Naive thymus-derived CD4-positive, alpha-beta T cell (primary cell): ENCODE measurements around the gene TTI1. TPM values are rescaled to one million over a fixed set of nuclear protein-coding genes. Genes with fewer than 3 reads are reported as not detected.

Experiments used
- ATAC-seq: fragments of 150-1000 bp; cut with Tn5 transposase; 2 replicates; pipeline ENCODE4 v1.10.0; 2021; ENCODE audit warnings: mild to moderate bottlenecking, moderate library complexity
- CTCF ChIA-PET: fragments of 350-600 bp; sonication (Branson Sonifier 250); formaldehyde crosslinking; loops from one replicate; lab custom pipeline; 2021; ENCODE audit warnings: antibody characterized with exemption; lab: Charles Lee
- POLR2A ChIA-PET: fragments of 350-600 bp; sonication (Branson Sonifier 250); formaldehyde crosslinking; loops from one replicate; lab custom pipeline; 2021; ENCODE audit warnings: antibody characterized with exemption, inconsistent platforms; lab: Charles Lee
- DNase-seq, 9 donors: peaks; one replicate each; pipeline versions ENCODE4 v3.0.0 to v3.0.0-alpha.2; 2020 to 2022; ENCODE audit warnings: mixed read lengths in 1 of 9
- H3K27ac ChIP-seq: one replicate; pipeline ENCODE4 v1.7.0; 2013; ENCODE audit warnings: mild to moderate bottlenecking, low read depth, low read length, moderate library complexity
- H3K27me3 ChIP-seq, 2 donors: one replicate each; pipeline ENCODE4 v1.7.0; 2013; ENCODE audit warnings: low read length in 2 of 2, mild to moderate bottlenecking in 2 of 2, moderate library complexity in 2 of 2; ENCODE audit not compliant: control insufficient read depth in 2 of 2, insufficient read depth in 2 of 2
- H3K36me3 ChIP-seq, 3 experiments: 1 replicate in 2 of 3; 2 replicates in 1 of 3; pipeline ENCODE4 v1.7.0; 2013; ENCODE audit warnings: low read length in 3 of 3, mild to moderate bottlenecking in 3 of 3, moderate library complexity in 1 of 3; ENCODE audit not compliant: insufficient read depth in 3 of 3, control insufficient read depth in 2 of 3
- H3K4me1 ChIP-seq, 2 donors: one replicate each; pipeline ENCODE4 v1.7.0; 2013; ENCODE audit warnings: low read length in 2 of 2, mild to moderate bottlenecking in 2 of 2, moderate library complexity in 1 of 2; ENCODE audit not compliant: control insufficient read depth in 2 of 2, insufficient read depth in 2 of 2
- H3K4me3 ChIP-seq: 2 replicates; pipeline ENCODE4 v1.7.0; 2013; ENCODE audit warnings: mild to moderate bottlenecking, low read length
- H3K9me3 ChIP-seq, 3 experiments: 1 replicate in 2 of 3; 2 replicates in 1 of 3; pipeline ENCODE4 v1.7.0; 2013; ENCODE audit warnings: low read length in 3 of 3; ENCODE audit not compliant: control insufficient read depth in 2 of 3
- H3K27ac Mint-ChIP-seq, 9 donors: one replicate each; pipeline ENCODE4 v1.8.0; 2020 to 2022; ENCODE audit warnings: mixed read lengths in 9 of 9, mild to moderate bottlenecking in 8 of 9, moderate library complexity in 5 of 9, inconsistent platforms in 2 of 9
- H3K27me3 Mint-ChIP-seq, 5 donors: one replicate each; pipeline ENCODE4 v1.8.0; 2021 to 2022; ENCODE audit warnings: mixed read lengths in 5 of 5, mild to moderate bottlenecking in 1 of 5
- H3K36me3 Mint-ChIP-seq, 5 donors: one replicate each; pipeline ENCODE4 v1.8.0; 2020 to 2022; ENCODE audit warnings: mixed read lengths in 5 of 5, mild to moderate bottlenecking in 3 of 5, inconsistent platforms in 1 of 5
- H3K4me1 Mint-ChIP-seq, 7 donors: one replicate each; pipeline ENCODE4 v1.8.0; 2020 to 2022; ENCODE audit warnings: mixed read lengths in 7 of 7, mild to moderate bottlenecking in 3 of 7, inconsistent platforms in 1 of 7
- H3K4me3 Mint-ChIP-seq, 10 donors: one replicate each; pipeline ENCODE4 v1.8.0; 2020 to 2022; ENCODE audit warnings: mild to moderate bottlenecking in 10 of 10, mixed read lengths in 10 of 10, moderate library complexity in 6 of 10, inconsistent platforms in 2 of 10
- H3K9me3 Mint-ChIP-seq, 11 donors: one replicate each; pipeline ENCODE4 v1.8.0; 2020 to 2022; ENCODE audit warnings: mixed read lengths in 11 of 11, mild to moderate bottlenecking in 4 of 11, inconsistent platforms in 1 of 11, moderate library complexity in 1 of 11
- intact Hi-C, 2 donors: fragments of 100-400 bp; cut with micrococcal nuclease; formaldehyde crosslinking; loops; one replicate each; pipeline ENCODE4 v1.15.1; 2023
- polyA plus RNA-seq, 2 donors: library from polyadenylated mRNA; unstranded; fragments of 300-500 nt; fragmentation: Illumina TruSeq; gene quantifications; one replicate each; pipeline ENCODE4 v1.2.3, GENCODE V29; 2021
- total RNA-seq, 6 experiments: library from RNA in 5 of 6; stranded (reverse) in 5 of 6; gene quantifications; 1 replicate in 5 of 6; 2 replicates in 1 of 6; pipeline ENCODE4 v1.2.3 and lab custom pipeline; 2021 to 2026

The TTI1 gene
- total and polyA plus RNA-seq, 7 experiments from 2014 or later = 15.0 to 29.8 (median 25.0) TPM

DNA sequence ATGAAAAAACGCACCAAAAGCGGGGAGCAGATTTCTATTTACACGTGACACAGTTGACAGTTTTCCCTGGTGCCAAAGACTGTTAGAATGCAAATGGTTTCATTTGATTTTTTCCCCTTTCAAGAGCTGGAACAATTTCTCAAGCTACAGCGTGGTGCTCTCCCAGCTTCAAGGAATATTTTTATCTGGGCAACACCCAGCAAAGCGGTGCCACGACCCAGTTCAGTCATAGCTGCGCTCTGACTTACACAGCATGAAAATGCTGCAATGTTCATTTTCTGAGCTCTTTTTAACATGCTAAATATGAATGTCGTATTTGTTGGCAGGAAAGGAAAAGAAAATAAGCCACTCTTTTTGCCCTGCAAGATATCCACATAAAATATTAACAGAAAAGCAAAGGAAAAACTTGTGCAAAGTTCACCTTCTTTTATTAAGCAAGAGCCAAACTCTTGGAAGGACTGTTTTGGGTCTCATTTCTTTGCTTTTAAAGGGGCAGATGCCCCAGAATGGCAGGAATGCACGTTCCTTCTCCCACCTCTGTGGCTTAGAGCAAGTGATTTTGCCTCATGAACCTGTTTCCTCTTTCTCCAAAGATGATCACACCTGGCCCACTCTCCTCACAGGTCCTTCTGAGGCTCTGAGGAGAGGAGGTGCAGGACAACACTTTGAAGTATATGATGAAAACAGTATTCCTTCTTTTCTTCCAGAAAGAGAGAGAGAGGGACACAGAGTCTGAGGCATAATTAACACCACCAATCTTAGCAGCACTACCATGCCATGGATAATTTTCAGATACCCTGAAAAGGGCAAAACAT is 47.0 kb downstream of the TTI1 start:
- H3K4me3 Mint-ChIP-seq = no peak overlapping the region
- CTCF ChIA-PET = interaction anchor here (0.5 kb wide), 1 partner anchor 963 kb away, joined by 3 read pairs; no protein-coding TSS in a partner anchor
- Histone ChIP-seq H3K36me3 (peaks cover 0 to 59% (median 14%) of the 10 kb centered on the region in 3 experiments), H3K9me3 (no peaks in the 10 kb centered on the region), H3K4me3 (no peak overlapping the region), H3K27ac (no peak overlapping the region), H3K27me3 (no peaks in the 10 kb centered on the region), H3K4me1 (no peaks in the 10 kb centered on the region)
- H3K27ac Mint-ChIP-seq = no peak overlapping the region
- DNase-seq = no peak
- peaks cover 12 to 87% (median 36%) of the 10 kb centered on the region in 5 donors for H3K36me3 Mint-ChIP-seq
- H3K27me3 Mint-ChIP-seq = no peaks in the 10 kb centered on the region
- intact Hi-C loops = no loop called here
- H3K9me3 Mint-ChIP-seq = no peaks in the 10 kb centered on the region
- POLR2A ChIA-PET = no interaction called here
- ATAC-seq = no peak
- peaks cover 0 to 24% (median 14%) of the 10 kb centered on the region in 7 donors for H3K4me1 Mint-ChIP-seq

DNA sequence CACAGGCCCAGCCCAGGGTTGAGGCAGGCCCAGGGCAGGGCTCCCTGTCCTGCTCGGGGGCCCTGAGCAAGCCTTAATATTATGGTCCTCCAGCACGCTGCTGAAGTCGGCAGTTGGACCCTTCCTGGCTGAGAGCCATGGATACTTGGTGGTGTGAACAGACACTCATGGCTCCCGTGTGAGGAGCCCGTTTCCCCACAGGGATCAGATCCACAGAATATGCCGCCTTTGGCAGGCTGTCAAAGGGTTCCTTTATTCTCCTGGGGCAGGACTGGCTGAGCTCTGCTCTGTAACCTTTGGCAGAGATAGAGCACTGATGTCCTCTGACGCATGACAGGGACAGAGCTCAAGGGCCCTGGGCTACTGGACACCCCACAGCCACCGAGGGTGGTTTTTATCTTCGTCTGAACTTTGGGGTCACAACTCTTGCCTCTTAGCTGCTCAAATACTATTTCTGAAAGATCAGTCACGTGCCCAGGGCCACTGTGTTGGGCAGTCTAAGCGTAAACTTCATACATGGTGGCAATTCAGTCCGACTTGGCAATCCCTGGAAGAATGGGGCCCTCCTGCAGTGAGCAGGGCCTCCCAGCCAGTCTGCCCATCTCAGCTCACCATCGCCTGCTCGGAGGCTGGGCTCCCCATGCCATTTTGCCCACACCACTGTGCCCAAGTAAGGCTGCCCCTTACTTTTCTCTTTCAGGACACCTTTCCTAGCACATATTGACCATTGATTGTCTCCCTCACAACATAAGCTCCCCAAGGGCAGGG is 49.1 kb downstream of the TTI1 start:
- Mint-ChIP-seq H3K36me3 (peaks cover 10 to 76% (median 40%) of the 10 kb centered on the region in 5 donors), H3K4me3 (no peak overlapping the region), H3K27me3 (no peaks in the 10 kb centered on the region), H3K4me1 (peaks cover 0 to 5% (median 0%) of the 10 kb centered on the region in 7 donors), H3K9me3 (no peaks in the 10 kb centered on the region), H3K27ac (no peak overlapping the region)
- Histone ChIP-seq H3K27me3 (no peaks in the 10 kb centered on the region), H3K4me1 (no peaks in the 10 kb centered on the region), H3K4me3 (no peak overlapping the region), H3K9me3 (no peaks in the 10 kb centered on the region), H3K36me3 (peaks cover 0 to 53% (median 14%) of the 10 kb centered on the region in 3 experiments), H3K27ac (no peak overlapping the region)
- ChIA-PET POLR2A (no interaction called here), CTCF (no interaction called here)
- intact Hi-C loops = no loop called here
- DNase-seq (no peak), ATAC-seq (no peak)

DNA sequence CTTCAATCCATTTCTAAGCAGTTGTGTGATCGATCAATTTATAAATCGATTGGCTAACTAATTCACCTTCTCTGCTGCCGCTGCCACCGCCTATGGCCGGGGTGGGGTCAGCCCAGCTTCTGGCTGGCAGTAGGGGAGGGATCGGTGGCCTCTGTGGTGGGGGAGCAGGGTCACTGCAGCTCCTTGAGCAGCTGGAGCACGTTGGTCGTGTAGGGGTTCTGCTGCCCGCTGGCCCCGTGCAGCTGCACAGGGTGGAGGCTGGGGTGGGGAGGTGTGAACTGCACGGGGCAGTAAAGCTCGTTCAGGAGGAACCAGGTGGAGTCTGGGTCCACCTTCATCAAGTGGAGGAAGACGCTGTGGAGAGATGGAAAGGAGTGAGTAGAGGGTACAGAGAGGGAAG is 50.0 kb downstream of the TTI1 start:
- intact Hi-C loops = no loop called here
- H3K36me3 ChIP-seq = peaks cover 0 to 44% (median 14%) of the 10 kb centered on the region in 3 experiments

DNA sequence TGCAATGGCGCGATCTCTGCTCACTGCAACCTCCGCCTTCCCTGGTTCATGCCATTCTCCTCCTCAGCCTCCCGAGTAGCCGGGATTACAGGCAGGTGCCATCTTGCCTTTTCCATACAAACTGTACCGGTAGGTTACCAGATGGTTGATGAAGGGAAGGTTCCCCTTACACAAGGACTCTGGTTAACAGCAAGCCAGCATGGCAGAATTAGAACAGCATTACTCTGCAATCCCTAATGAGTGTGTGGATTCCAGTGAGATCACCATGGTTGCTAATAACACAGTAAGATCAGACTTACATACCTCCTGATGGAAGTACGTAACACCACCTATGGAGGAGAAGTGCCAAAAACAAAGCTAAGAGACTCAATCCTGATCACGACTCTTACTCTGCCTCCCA is 51.7 kb downstream of the TTI1 start:
- Mint-ChIP-seq H3K27ac (no peak overlapping the region), H3K9me3 (peaks cover 0 to 1% (median 0%) of the 10 kb centered on the region in 11 donors), H3K27me3 (no peaks in the 10 kb centered on the region), H3K36me3 (peaks cover 6 to 55% (median 31%) of the 10 kb centered on the region in 5 donors), H3K4me3 (no peak overlapping the region), H3K4me1 (peaks cover 3 to 19% (median 13%) of the 10 kb centered on the region in 7 donors)
- ATAC-seq (no peak), DNase-seq (no peak)
- Histone ChIP-seq H3K4me1 (no peaks in the 10 kb centered on the region), H3K36me3 (peaks cover 0 to 35% (median 14%) of the 10 kb centered on the region in 3 experiments), H3K27me3 (no peaks in the 10 kb centered on the region), H3K9me3 (no peaks in the 10 kb centered on the region), H3K27ac (no peak overlapping the region), H3K4me3 (no peak overlapping the region)
- ChIA-PET POLR2A (no interaction called here), CTCF (no interaction called here)
- intact Hi-C loops = no loop called here

More for the DNA sequence above, 50.0 kb downstream of the TTI1 start:
- H3K9me3 ChIP-seq = no peaks in the 10 kb centered on the region
- no peak overlapping the region for H3K4me3 ChIP-seq
- Mint-ChIP-seq H3K27me3 (no peaks in the 10 kb centered on the region), H3K36me3 (peaks cover 6 to 67% (median 31%) of the 10 kb centered on the region in 5 donors), H3K9me3 (no peaks in the 10 kb centered on the region), H3K4me3 (no peak overlapping the region), H3K27ac (no peak overlapping the region), H3K4me1 (peaks cover 0 to 5% (median 0%) of the 10 kb centered on the region in 7 donors)
- no peaks in the 10 kb centered on the region for H3K27me3 ChIP-seq
- DNase-seq = no peak
- no peaks in the 10 kb centered on the region for H3K4me1 ChIP-seq
- POLR2A ChIA-PET = no interaction called here
- ATAC-seq = no peak
- CTCF ChIA-PET = no interaction called here
- H3K27ac ChIP-seq = no peak overlapping the region

DNA sequence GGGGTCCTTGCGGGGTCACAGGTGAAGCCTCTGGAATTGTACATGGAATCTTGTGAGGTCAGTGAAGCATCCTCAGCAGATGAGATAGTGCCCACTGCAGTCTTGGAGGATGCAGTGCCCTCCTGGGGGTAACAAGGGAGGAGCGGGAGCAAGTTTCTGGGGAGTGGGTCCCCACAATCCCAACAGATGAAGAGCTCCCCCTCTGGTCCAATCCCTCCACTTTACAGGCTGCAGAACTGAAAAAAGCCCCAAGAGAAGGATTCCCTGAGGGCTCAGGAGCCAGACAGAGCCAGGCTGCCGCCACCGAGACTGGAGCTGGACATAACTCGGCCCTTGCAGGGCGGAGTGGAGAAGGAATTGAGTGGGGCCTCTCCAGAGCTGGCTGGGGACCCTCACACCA is 52.4 kb downstream of the TTI1 start:
- Histone ChIP-seq H3K27me3 (no peaks in the 10 kb centered on the region), H3K27ac (no peak overlapping the region), H3K4me3 (no peak overlapping the region), H3K36me3 (peaks cover 0 to 32% (median 14%) of the 10 kb centered on the region in 3 experiments), H3K9me3 (no peaks in the 10 kb centered on the region), H3K4me1 (no peaks in the 10 kb centered on the region)
- CTCF ChIA-PET = no interaction called here
- H3K9me3 Mint-ChIP-seq = peaks cover 0 to 1% (median 0%) of the 10 kb centered on the region in 11 donors
- intact Hi-C loops = no loop called here
- H3K4me1 Mint-ChIP-seq = peaks cover 3 to 20% (median 16%) of the 10 kb centered on the region in 7 donors
- ATAC-seq = no peak
- no peaks in the 10 kb centered on the region for H3K27me3 Mint-ChIP-seq
- H3K4me3 Mint-ChIP-seq = no peak overlapping the region
- POLR2A ChIA-PET = no interaction called here
- H3K36me3 Mint-ChIP-seq = peaks cover 6 to 48% (median 34%) of the 10 kb centered on the region in 5 donors
- no peak for DNase-seq
- H3K27ac Mint-ChIP-seq = no peak overlapping the region

DNA sequence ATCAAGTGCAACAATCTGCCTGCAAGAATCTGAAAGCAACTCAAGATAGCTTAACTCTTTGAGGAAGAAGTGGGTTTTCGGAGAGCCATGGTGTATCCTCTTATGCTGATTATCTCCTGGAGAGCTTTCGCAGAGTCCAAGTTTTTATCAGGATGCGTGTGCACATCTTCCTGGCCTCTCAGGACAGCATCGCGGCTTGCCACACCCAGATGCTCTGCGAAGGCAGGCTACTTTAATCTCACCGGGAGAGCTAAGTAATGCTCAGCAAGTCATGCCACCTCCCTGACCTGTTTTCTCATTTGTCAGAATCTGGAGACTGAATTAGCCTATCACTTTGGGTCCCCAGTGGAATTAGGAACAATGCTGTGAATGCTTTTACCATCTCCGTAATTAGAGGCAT is 52.9 kb downstream of the TTI1 start:
- Mint-ChIP-seq H3K27ac (no peak overlapping the region), H3K4me1 (peaks cover 3 to 21% (median 16%) of the 10 kb centered on the region in 7 donors), H3K36me3 (peaks cover 6 to 49% (median 35%) of the 10 kb centered on the region in 5 donors), H3K27me3 (no peaks in the 10 kb centered on the region), H3K9me3 (peaks cover 0 to 1% (median 0%) of the 10 kb centered on the region in 11 donors), H3K4me3 (no peak overlapping the region)
- Histone ChIP-seq H3K9me3 (no peaks in the 10 kb centered on the region), H3K4me3 (no peak overlapping the region), H3K4me1 (no peaks in the 10 kb centered on the region), H3K27ac (no peak overlapping the region), H3K36me3 (peaks cover 0 to 32% (median 14%) of the 10 kb centered on the region in 3 experiments), H3K27me3 (no peaks in the 10 kb centered on the region)
- DNase-seq (no peak), ATAC-seq (no peak)
- CTCF ChIA-PET = no interaction called here
- POLR2A ChIA-PET = interaction anchor here (0.7 kb wide), 1 partner anchor 47 kb away, joined by 3 read pairs; no protein-coding TSS in a partner anchor
- intact Hi-C loops = no loop called here
